HG03378 (cell line): ENCODE data around the gene RTL10.

Source experiments
- ATAC-seq: cut with Tn5 transposase; IDR thresholded peaks from one replicate; pipeline ENCODE4 v1.9.1; 2021; ENCODE audit warnings: mild to moderate bottlenecking, moderate library complexity; ENCODE audit not compliant: unreplicated experiment

The RTL10 gene

DNA sequence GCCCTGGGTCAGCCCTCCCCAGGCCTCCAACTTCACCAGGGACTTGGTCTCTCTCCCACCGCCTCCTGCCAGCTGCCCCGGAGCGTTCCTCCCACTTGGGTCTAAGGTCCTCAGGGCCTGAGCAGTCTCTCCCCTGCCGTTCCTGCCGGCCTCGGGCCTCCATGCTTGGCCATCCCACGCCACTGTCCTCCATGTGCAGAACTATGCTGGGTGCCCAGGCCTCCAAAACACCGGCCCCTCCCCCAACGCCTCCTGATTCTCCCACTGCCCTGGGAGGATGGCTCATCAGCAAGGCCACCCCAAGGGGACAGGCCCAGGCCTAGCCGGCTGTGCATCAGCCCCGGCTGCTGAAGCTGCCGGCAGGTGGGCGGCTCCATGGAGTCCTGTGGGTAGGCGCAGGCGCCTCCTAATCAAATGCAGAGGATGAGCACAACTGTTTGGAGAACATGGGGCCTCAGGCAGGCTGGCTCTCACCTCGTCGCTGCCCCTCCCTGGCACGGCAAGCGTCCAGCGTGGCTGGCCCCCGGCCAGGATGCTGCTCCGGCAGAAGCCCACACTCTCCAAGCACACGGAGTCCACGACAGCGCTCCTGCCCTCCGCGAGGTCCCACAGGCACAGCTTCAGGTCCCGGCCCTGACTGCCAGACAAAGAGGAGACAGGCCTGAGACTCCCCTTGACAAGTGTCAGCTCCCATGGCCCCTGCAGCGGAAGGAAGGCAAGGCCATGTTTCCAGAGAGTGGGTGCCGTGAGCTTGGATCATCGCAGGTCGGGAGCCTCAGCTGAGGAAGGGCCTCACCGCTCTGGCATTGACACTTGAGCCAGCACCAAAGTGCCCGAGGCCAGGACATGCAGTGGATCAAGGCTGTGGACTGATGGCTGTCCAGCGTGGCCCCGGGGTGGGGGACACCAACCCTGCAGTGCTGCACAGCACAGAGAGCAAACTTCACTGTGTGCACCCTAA lies 42.6 kb downstream of the RTL10 start:
- no peak for ATAC-seq

DNA sequence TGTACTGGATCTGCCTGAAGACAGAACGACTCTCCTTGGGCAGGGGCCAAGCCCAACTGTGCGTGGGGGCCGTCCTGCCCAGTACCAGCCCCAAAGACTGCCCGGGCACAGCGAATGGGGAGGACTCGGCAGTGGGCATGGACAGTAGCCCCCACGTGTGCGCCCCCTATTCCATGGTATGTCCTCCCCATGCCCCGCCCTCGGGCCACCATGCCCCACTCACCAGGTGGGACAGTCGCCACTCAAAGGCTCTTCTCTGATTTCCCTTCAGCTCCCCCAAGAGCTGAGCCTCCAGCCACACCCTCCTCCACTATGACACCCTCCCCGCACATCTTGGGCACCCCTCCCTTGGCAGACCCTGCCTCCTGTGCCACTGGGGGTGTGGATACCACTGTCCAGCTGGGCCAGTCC lies 43.5 kb downstream of the RTL10 start:
- no peak for ATAC-seq

DNA sequence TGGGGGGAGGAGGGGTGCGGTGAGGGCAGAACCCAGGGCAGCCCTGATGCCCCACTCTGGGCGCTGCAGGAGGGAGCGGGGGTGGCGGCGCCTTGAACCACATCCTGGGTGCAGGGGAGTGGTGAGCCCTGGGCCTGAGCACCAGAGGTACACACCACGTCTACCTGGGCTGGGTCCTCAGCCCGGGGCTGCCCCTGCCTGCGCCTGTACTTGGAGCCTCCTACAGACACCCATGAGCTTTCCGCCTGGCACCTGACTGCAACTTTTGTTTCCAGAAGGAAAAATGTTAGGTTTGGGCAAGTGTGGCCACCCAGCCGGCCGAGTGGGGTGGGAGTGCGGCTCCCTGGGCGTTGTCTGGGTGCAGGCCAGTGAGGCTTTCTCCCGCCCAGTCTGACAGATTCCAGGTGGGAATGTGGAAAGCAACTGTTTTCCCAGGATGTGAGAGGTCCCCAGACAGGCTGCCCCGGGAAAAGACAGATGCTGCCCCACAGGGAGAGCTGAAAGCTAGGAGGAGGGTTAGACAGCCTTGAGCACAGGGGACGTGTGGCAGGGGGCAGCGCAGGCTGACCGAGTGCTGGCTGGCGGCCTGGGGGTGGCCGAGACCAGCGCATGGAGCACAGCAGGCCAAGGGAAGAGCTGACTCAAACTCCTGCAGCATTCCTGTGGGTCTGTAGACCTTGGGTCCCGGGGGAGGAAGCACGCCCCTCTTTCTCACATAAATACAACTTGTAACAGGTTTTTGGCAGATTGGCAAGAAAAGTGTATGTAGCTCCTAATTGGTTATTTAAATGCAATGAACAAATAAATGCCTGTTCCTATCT lies 44.1 kb downstream of the RTL10 start:
- no peak for ATAC-seq

DNA sequence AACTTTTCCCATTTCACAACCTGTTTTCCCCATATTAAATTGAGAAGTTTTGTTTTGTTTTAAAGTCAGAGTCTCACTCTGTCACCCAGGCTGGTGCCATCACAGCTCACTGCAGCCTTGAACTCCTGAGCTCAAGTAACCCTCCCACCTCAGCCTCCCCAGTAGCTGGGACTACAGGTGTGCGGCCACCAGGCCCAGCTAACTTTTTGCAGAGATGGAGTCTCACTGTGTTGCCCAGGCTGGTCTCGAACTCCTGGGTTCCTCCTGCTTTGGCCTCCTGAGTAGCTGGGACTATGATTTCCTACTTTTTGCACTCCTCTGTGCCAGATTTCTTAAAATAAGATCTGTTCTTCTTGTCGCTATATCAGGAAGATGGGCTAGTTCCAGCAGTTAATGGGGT lies 44.9 kb downstream of the RTL10 start:
- ATAC-seq = no peak

DNA sequence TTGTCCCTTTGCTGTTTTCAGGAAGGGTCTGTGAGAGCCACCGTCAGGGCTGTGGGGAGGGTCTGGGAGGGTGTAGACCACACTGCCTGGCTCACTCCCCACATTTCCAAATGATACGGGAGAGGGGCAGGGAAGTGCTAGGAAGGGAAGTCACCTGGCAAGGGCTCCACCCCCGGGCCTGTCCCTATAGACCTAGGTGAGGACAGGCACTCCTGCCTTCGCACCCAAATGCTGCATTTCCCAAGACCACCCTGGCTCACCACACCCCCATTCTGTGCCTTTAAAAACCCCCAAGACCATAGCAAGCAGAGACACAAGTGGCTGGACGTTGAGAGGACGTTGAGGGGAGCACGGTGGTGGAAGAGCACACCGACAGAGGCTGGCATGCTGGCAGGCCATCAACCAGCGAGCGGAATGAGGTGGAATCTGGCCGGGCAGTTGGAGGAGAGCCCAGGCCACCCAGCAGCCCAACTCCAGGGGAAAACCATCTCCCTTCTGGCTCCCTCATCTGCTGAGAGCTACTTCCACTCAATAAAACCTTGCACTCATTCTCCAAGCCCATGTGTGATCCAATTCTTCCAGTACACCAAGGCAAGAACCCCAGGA lies 45.7 kb downstream of the RTL10 start:
- ATAC-seq = no peak

DNA sequence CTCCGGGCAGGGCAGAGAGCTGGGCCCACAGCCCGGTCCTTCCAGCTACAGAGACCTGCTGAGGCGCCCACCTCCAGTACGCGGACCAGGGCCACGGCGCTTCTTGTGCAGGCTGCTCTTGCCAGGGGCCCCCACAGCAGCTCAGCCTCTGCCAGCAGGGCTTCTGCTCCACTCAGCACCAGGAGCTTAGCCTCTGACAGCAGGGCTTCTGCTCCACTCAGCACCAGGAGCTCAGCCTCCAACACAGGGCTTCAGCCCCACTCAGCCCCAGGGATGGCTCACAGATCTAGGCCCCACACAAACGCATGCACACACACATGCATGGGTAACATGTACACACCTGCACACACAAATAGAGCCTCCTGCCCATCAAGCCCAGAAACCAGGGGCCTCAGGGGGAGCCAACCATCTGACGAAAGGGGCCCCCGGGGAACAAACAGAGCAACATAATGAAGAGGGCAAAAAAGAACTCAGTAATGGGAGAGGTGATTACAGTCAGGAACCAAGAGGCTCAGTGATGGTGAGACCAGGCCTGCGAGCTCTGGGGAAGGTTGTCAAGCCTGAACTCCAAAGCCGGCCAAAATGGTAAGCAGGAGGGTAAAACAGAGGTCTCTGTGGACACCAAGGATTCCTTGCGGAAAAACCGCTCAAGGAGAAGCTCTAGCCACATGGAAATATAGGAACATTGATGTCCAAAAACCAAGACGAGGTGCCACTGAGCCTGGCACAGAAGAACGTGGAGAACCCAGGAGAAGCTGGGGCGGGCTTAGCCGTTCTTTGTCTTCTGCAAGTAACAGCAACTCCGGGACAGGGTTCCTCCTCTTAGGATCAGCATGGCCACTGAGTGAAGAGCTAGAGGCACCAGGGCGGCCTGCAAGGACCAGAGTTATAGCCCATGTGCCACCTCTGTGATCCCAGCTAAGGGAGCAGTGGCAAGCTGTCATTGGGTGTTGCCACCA lies 46.5 kb downstream of the RTL10 start:
- no peak for ATAC-seq

DNA sequence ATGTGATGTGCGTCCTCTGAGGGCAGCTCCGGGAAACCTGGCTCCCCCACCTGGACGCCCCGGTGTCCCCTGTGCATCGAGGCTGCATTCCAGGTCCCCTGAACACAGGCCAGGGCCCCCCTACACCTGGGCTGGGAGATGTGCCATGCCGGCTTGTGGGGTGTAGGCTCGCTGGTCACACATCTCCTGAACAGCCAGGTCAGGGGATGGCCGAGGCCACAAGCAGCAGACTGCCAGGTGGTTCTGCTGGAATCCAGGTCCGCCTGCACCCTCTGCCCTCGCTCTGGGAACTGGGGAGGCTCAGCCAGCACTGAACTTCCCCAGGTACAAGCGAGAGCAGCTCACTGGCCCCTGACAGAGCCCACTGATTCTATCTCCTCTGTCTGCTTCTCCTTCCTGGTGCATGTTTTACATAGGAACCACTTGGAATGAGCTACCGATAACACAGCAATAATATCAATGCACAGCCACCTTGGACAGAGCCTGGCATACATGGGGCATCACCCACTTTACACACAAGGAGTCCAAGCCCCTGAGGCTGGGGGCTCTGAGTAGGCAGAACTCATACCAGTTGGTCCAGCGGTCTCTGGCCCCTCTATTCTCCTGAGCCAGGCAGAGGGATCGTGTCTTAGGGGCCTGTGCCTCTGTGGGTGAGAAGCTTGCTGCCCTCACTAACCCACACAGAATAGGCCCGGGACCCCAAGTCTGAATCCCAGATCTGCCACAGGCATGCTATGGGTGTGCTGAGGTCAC lies 47.3 kb downstream of the RTL10 start:
- ATAC-seq = no peak

DNA sequence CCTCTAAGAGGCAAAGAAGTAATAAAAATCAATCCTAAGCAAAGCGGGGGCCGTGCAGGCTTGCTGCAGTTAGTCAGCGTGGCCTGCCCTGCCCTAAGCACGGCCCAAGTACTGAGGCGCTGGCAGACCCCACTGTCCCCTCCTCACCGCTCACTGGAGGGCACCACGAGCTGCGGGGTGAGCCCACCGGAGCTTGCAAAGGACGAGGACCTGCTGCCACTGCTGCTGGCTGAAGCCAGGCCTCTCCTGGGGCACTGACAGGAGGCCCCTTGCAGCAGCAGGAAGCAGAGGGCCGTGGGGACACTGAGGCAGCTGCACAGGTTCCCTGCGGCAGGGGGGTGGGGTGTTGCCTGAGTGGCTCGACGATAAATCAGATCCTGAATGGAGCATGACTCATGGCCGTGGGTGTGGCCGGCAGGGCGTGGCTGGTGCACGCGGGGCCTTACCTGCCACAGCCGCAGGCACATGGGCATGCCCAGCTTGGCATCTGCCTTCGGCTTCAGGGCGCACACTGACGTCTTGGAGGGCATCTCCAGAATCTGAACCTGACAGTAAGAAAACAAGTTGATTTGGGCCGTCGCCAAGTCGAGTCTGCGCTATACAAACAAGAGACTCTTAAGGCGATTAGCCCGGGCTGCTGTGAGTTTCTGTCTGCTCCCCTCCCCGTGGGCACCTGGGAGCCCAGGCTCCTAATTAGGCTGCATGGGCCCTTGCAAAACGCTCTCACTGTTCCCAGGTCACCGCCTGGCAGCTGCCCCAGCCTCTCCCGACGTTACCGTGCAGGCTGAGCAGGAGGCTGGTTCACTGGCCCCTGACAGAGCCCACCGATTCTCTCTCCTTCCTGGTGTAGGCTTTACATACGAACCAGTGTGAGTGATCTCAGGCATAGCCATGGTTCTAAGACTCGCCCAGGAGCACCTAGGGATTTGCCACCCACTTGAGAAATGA lies 48.2 kb downstream of the RTL10 start:
- no peak for ATAC-seq

DNA sequence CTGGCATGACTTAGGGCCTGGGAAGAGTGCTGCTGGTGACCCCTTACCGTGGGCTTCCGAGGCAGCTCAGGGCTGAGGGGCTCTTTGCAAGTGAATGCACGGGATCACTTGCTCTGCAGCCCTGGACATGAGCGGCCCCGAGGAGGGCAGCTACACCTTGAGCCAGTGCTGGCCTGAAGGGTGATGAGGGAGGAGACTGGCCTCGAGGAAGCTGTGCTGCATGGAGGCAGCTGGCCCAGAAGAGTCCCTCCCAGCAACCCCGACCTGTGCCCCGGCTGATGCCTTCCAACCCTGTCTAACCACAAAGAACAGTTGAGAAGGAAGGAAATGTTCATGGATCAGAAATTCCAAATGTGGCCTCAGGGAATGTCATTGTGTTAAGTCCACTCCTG lies 48.9 kb downstream of the RTL10 start:
- ATAC-seq = no peak
